HepG2 (cell line): ENCODE data around the gene PHB1. TPM values are rescaled to one million over a fixed set of nuclear protein-coding genes. Genes with fewer than 3 reads are reported as not detected.

Source experiments
- ATAC-seq: fragments of 200-7000 bp; cut with Tn5 transposase; 3 replicates; pipeline ENCODE4 v1.9.1; 2020; ENCODE audit warnings: mild to moderate bottlenecking, moderate library complexity
- BruUV-seq: library from RNA; stranded (reverse); fragments of 400-500 nt; replicated peaks from 2 replicates; lab custom pipeline; 2021; lab: Mats Ljungman, UMichigan
- CTCF ChIA-PET: fragments of 300-600 bp; formaldehyde crosslinking; extraction: SDS; loops from one replicate; lab custom pipeline; 2021; ENCODE audit warnings: low total read pairs, inconsistent platforms, low intra/inter-chr PET ratio; lab: Yijun Ruan, JAX
- POLR2A ChIA-PET: fragments of 350-600 bp; sonication (Branson Sonifier 250); formaldehyde crosslinking; loops from one replicate; lab custom pipeline; 2020; ENCODE audit warnings: antibody characterized with exemption, inconsistent platforms; lab: Yijun Ruan, JAX
- DNase-seq: peaks from one replicate; pipeline ENCODE4 v3.0.0-alpha.2; 2015; ENCODE audit warnings: low spot score
- FAIRE-seq: peaks from 3 replicates; lab custom pipeline; 2011; peaks lifted over from hg19 to GRCh38; lab: Jason Lieb, UNC
- H2AFZ ChIP-seq: one replicate; pipeline ENCODE4 v1.6.1; 2011; ENCODE audit warnings: low read length, inconsistent platforms
- H3K27ac ChIP-seq: fragments of 300-600 bp; 3 replicates; pipeline ENCODE4 v1.8.0; 2011; ENCODE audit warnings: mixed run types, mild to moderate bottlenecking, mixed read lengths, low read length, inconsistent platforms; ENCODE audit not compliant: insufficient read depth; ENCODE audit errors: extremely low read length
- H3K27me3 ChIP-seq, 2 experiments: fragments of 200-600 bp in 1 of 2; 2 replicates in 1 of 2; 3 replicates in 1 of 2; pipeline versions ENCODE4 v1.6.0 to v1.8.0; 2011; ENCODE audit warnings: low read length in 2 of 2, mild to moderate bottlenecking in 2 of 2, moderate library complexity in 2 of 2, inconsistent platforms in 1 of 2; ENCODE audit not compliant: insufficient read depth in 2 of 2, control insufficient read depth in 1 of 2
- H3K36me3 ChIP-seq, 2 experiments: fragments of 200-600 bp in 1 of 2; replicated peaks in 1 of 2; 2 replicates in 1 of 2; 3 replicates in 1 of 2; pipeline versions ENCODE4 v1.5.1 to v1.8.0; 2011; ENCODE audit warnings: low read length in 2 of 2, inconsistent platforms in 1 of 2; ENCODE audit not compliant: insufficient read depth in 2 of 2, control insufficient read depth in 1 of 2
- H3K4me1 ChIP-seq: 2 replicates; pipeline ENCODE4 v1.5.1; 2012; ENCODE audit warnings: low read length, inconsistent platforms; ENCODE audit not compliant: insufficient read depth
- H3K4me2 ChIP-seq: 2 replicates; pipeline ENCODE4 v1.6.0; 2011; ENCODE audit warnings: low read depth, low read length, inconsistent platforms
- H3K4me3 ChIP-seq, 3 experiments: fragments of 200-600 bp in 1 of 3; sonication (generic), shearing (Covaris generic) in 1 of 3; replicated peaks in 1 of 3; 2 replicates each; pipeline ENCODE4 v1.5.1; 2011 to 2016; ENCODE audit warnings: low read length in 3 of 3, inconsistent platforms in 2 of 3, low read depth in 2 of 3, mild to moderate bottlenecking in 2 of 3, control low read depth in 1 of 3, mixed read lengths in 1 of 3; ENCODE audit not compliant: insufficient read depth in 1 of 3
- H3K79me2 ChIP-seq: one replicate; pipeline ENCODE4 v1.6.1; 2011; ENCODE audit warnings: low read length, inconsistent platforms; ENCODE audit not compliant: insufficient read depth
- H3K9ac ChIP-seq: 2 replicates; pipeline ENCODE4 v1.6.0; 2011; ENCODE audit warnings: mild to moderate bottlenecking, low read depth, low read length, inconsistent platforms; ENCODE audit not compliant: insufficient read depth
- H3K9me3 ChIP-seq: 2 replicates; pipeline ENCODE4 v1.5.1; 2012; ENCODE audit warnings: mild to moderate bottlenecking, low read length
- H4K20me1 ChIP-seq: 2 replicates; pipeline ENCODE4 v1.6.0; 2011; ENCODE audit warnings: inconsistent platforms, mild to moderate bottlenecking, low read length, moderate library complexity; ENCODE audit not compliant: insufficient read depth
- ATF4 ChIP-seq, 2 experiments: fragments of 450-650 bp in 1 of 2; sonication (generic) in 1 of 2; formaldehyde crosslinking; IDR thresholded peaks; 2 replicates each; pipeline versions ENCODE4 v1.5.0 to v1.8.0; 2020 to 2022; ENCODE audit warnings: mild to moderate bottlenecking in 1 of 2, missing genetic modification reagents in 1 of 2
- HMGXB3 ChIP-seq: sonication (generic); formaldehyde crosslinking; IDR thresholded peaks from 2 replicates; pipeline ENCODE4 v1.4.0; 2020; ENCODE audit warnings: missing genetic modification reagents, borderline replicate concordance
- HNRNPH1 ChIP-seq: fragments of 200-400 bp; formaldehyde crosslinking; optimal IDR thresholded peaks from 2 replicates; pipeline ENCODE3; 2017; ENCODE audit warnings: mild to moderate bottlenecking, low read depth, low read length
- IRF2 ChIP-seq: IDR thresholded peaks from 2 replicates; pipeline ENCODE4 v1.6.1; 2018; ENCODE audit warnings: missing genetic modification reagents, missing compliant biosample characterization
- SP140L ChIP-seq: sonication (generic); formaldehyde crosslinking; IDR thresholded peaks from 2 replicates; pipeline ENCODE4 v1.4.0; 2020; ENCODE audit warnings: missing genetic modification reagents, borderline replicate concordance
- ZMYM3 ChIP-seq: sonication (generic); formaldehyde crosslinking; IDR thresholded peaks from 2 replicates; pipeline ENCODE4 v1.5.1; 2020; ENCODE audit warnings: mild to moderate bottlenecking, missing genetic modification reagents
- WGBS: methylation state at CpG from one replicate; pipeline ENCODE4 v1.1.6; 2017; ENCODE audit warnings: low lambda C conversion rate; 5-methylcytosine and 5-hydroxymethylcytosine counted together
- in situ Hi-C: cut with HindIII; loops from 2 replicates; pipeline ENCODE4 v1.10.0; 2017; ENCODE audit warnings: low pct_unique_long_range_greater_than_20kb; ENCODE audit not compliant: extremely low pct_ligation_motif_present
- intact Hi-C: fragments of 100-400 bp; cut with micrococcal nuclease; formaldehyde crosslinking; loops from one replicate; pipeline ENCODE4 v1.10.0; 2022; ENCODE audit not compliant: unreplicated experiment
- polyA plus RNA-seq, 8 experiments: library from polyadenylated mRNA; depleted of rRNA in 3 of 8; stranded (reverse) in 7 of 8; unstranded in 1 of 8; fragments of >200 nt; fragmentation: Illumina TruSeq in 4 of 8; extraction: Trizol in 4 of 8; gene quantifications; 2 replicates each; pipeline versions ENCODE4 v1.2.1 to v1.2.3, GENCODE V29; 2011 to 2016; ENCODE audit warnings: low read depth in 4 of 8, missing spikeins in 1 of 8, mixed read lengths in 1 of 8; ENCODE audit not compliant: insufficient read depth in 1 of 8
- total RNA-seq, 5 experiments: library from RNA; depleted of rRNA; stranded (reverse); fragments of >200 nt; fragmentation: Illumina TruSeq; extraction: Trizol; gene quantifications; 2 replicates each; pipeline ENCODE4 v1.2.3, GENCODE V29; 2016; ENCODE audit warnings: low read depth in 1 of 5

PHB1 gene
- total and polyA plus RNA-seq, 2 of the 13 experiments (the other 11 are each of a cell fraction or from before 2014, with no cell fraction given) = 515 to 688 TPM

DNA sequence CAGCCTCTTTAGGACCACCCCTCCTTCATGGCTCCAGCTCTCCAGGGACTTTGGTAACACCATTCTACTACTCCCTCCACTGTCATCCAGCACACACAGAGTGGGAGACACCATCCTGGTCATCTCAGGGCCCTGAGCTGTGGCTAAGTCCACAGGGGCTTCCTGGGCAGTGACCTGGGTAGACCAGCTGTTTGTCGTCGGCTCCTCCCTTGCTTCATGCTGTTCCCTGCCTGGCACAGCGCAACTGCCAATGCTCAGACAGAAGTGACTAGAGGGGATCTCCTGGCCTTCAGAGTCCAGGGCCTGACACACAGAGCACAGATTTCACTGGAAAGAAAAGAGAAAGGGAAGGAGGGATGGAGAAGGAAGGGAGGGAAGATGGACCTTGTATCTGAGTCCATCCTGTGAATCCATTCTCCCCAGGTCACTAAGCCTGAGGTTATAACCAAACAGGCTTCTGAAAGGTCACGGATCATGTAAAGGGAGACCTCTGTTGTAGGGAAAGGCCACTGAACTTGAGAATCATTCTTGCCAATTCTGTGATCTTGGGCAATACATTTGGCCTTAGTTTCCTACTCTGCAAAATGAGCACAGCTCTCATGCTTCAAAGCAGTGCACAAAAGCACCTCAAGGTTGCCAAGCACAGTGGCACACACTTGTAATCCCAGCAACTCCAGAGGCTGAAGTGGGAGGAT, 18.5 kb upstream of the PHB1 start:
- no peaks in the 10 kb centered on the region for H3K79me2 ChIP-seq
- no peak for FAIRE-seq
- intact Hi-C loops = no loop called here
- H3K36me3 ChIP-seq = no peaks in the 10 kb centered on the region
- H3K9me3 ChIP-seq = no peaks in the 10 kb centered on the region
- no peak for ATAC-seq
- BruUV-seq = no TSS peak
- no peak overlapping the region for H3K9ac ChIP-seq
- TF ChIP-seq ATF4 (CRISPR knock-in tag; IDR thresholded peaks at IDR 0.05) = no peak
- no peak for TF ChIP-seq SP140L
- TF ChIP-seq HMGXB3 (CRISPR knock-in tag) = no peak
- no peak for TF ChIP-seq HNRNPH1
- no peak for TF ChIP-seq IRF2
- 0 out of 2 replicates have a peak, but pooled peaks have one; percentile 56 for TF ChIP-seq ZMYM3 (CRISPR knock-in tag)
- DNase-seq = no peak
- no peak overlapping the region for H3K4me3 ChIP-seq
- no peak overlapping the region for H3K27ac ChIP-seq
- CTCF ChIA-PET = interaction anchor here (2.5 kb wide), 1 partner anchor 123 kb away, joined by 27 read pairs; no protein-coding TSS in a partner anchor
- H4K20me1 ChIP-seq = no peaks in the 10 kb centered on the region
- H3K27me3 ChIP-seq = peaks cover 4 to 41% of the 10 kb centered on the region in 2 experiments
- POLR2A ChIA-PET = no interaction called here
- 49% methylated on average over 4 of the region's 4 CpGs for WGBS
- H3K4me1 ChIP-seq = peaks cover 28% of the 10 kb centered on the region
- in situ Hi-C loops = loop anchor here (10.0 kb wide), 1 partner anchor 272 kb away; the partner anchor contains the start of gene SLC35B1
- no peak overlapping the region for H2AFZ ChIP-seq
- H3K4me2 ChIP-seq = no peak overlapping the region
